HG02763 (cell line): Measurements from ENCODE around the gene BACH2.

Experiments used
- ATAC-seq: cut with Tn5 transposase; IDR thresholded peaks from one replicate; pipeline ENCODE4 v1.9.1; 2021; ENCODE audit warnings: mild to moderate bottlenecking, moderate library complexity; ENCODE audit not compliant: unreplicated experiment

The BACH2 gene

DNA sequence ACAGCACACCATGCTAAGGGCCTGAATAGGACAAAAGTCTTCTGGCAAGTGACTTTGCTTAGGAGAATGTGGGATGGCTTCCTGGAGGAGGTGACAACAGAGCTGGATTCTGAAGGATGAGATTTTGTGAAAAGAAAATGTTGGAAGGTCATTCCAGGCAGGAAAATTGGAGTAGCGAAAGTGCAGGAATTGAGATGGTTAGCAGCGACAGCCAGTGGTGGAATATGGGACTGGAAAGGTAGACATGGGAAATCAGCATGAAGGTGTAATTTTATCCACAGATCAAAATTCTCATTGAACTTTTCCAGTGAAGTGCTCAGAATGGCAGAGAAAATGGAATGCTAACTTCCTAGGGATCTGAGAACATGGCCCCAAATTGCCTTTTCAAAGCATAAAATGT lies 5.7 kb upstream of the BACH2 start:
- no peak for ATAC-seq

DNA sequence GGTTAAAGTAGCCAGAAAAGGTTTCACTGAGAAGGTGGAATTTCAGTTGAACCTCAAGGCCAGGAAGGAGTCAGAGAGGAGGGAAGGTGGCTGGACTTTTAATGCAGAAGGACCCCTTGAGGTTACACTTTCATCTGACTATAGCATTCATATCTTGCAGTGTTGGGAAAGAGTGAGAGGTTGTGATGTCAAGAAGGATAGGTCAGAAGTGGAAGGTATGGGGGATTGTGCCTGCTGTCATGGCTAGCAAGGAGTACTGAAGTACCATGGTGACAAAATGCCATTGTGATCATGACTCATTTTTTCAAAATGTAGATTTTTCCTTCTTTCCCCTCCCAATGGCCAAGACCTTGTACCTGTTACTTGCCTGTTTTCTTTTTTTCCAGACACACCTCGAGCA lies 5.2 kb upstream of the BACH2 start:
- ATAC-seq: no peak

DNA sequence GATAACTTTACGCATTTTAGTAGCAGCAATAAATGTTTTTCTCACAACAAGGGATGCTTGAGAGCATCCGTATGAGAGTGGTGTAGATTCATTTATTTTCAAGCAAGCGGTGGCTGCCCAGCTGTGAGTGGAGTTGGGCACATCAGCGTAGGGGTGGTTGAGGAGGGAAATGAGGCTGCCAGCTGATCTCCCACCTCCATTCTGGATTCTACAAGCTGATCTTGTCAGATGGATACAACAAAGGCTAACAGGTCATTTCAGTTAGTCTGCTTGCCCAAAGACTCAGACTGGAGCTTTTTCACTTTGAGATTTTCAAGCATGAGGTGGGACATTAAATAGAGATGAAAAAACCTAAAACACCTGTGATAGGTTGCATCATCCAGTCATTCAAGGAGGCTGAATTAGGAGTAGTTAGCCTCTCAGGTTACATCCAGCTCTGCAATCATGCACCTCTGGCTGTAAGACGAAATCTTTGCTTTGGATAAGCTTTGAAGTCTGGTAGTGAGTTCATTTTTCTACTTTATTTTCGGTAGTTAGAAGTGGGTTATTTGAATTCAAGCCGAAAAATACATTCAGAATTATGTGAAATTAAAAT lies 1.9 kb upstream of the BACH2 start:
- ATAC-seq: no peak

DNA sequence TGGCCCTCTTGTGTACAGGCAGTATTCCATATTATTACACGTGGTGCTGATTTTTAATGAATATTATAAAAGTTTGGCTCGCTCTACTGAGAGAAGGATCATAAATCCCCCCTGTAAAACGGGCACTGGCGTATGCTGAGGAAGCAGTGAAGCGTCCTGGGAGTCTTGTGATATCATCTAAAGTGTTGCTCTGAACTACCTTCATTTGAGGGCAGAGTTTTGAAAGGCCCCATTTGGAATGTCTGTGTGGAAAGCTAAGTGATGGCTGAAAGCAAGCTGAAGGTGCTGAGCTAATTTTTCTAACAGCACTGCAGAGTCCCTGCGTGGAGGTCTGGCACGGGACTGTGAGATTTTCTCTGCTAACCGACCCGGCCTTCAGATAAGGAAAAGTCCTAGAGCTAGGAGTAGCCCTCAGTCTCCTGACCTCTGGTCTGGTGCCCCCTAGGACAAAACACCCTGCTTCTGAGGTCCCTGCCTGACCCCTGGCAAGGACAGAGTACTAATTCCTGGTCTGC lies 1.3 kb upstream of the BACH2 start:
- no peak for ATAC-seq

DNA sequence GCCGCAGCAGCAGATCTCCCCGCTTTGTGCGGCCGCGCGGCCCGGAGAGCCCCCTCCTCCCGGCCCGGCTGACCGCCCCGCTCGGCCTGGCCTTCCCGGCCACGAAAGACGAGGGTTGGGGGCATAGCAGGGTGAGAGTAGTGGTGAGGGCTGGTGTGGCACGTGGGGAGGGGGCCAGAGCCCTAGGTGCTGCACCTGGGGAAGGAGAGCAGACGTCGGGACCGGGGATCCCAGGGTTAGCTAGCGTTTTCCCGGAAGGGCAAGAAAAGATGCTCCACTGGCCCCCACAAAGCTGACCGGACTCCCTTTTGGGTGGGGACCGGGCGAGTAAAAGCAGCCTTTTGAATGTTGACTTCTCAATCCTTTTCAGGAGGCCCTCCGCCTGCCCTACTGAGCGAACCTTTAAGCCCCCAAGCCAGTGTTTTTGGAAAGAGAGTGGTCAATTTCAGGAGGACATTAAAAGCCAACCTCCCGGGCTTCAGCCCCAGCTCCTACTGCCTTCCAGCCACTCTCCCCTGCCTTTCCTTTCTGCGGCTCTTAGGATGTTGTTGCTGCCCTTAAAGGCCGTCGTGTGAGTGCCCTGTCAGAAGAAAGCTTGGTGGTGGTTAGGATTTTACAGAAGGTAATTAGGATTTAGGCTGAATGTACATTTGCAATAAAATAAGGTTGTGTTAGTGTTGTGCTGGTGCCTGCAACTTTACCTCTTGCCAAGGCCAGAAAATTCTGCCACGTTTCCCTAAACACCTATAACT lies 648 bp upstream of the BACH2 start:
- no peak for ATAC-seq

DNA sequence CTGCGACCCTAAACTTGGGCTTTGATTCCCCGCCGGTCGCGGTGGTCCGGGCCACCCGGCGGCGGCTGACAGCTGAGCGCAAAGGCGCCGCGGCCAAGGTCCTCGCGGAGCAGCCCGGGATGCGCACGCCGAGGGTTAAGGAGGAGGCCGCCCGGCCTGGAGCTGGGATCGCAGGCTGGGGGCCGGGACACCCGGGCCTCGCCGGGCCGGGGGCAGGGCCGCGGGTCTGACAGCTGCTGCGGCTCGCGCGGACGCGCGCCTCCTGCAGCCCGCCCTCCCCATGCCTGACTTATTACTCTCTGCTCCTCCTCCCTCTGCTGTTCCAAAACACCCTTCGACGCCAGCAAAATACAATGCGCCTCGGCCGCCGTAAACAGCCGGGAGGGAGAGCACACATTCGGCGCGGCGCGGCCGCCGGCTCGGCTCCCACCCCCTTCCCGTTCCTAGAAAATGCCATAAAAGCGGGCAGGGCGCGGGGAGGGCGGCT lies 746 bp downstream of the BACH2 start:
- ATAC-seq: no peak

DNA sequence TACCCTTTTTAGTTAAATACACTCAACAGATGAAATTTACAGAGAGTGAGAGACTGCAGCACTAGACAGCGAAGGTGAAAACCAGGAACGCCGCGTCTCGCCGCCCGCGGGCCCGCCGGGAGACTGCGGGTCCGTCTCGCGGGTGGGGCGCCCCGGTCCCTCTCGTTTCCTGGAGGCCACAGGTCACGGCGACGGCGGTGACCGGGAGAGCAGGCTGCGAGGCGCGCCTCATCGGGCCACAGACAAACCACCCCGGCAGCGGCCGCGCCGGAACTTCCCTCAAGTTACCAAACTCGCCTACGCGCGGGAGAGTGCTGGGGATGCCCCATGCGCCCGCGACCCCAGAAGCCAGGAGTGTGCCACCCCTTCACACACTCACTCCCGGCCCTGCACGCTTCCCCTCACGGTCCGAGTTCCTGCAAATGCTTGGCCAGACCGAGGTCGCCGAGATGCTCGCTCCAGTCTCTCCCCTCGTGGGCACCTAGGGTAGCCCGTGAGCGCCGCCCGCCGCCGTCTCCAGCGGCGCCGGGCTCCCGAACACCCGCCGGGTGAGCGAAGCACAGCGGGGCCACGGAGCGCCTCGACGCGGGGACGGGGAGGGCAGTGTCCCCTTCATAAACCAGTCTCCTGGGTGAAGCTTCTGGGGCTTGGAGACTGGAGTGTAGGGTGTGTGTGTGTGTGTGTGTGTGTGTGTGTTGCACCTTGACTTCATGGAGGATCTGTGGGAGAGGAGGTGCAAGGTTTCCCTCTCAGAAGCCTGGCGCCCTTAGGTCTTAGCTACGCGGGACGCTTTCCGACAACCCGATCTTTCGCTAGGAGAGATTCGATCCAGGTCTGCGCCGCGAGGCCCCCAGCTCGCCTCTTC lies 1.4 kb downstream of the BACH2 start:
- peak; percentile 39 for ATAC-seq

DNA sequence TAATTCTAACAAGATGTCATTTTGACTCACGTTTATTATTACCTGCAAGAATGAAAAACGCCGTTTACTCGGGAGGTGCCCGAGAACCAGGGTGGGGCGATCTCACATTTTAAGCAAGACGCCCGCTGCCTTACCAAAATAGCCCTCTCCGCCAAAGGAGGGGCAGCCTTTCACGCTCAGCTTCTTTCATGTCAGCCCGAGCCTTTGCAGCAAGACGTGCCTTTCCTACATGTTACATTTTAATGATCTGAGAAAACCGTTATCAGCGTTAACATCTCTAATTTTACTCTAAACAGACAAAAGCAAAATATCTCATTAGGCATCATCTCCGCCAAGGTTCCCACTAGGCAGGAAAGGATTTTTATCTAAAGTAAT lies 2.0 kb downstream of the BACH2 start:
- peak; percentile 9 for ATAC-seq

DNA sequence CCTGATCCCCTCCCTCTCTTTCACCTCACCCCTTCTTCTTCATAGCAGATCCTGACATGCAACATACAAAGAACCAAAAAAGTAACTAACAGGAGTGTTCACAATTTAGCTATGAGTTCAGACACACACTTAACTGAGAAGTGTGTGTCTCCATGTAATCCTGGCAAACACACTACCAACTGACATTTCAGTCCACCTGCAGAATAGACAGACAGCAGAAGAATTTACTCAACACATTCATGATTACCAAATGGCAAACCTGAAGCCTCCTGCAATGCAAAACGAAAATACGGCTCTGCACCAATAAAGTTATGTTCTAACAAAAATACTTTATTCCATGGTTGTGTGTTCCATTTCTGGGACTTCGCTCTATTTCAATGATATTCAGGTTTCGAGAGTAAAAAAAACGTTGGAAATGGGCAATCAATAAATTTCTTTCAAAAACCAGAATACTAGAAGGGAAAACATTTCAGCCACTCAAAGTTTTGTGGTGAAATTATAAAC lies 2.6 kb downstream of the BACH2 start:
- no peak for ATAC-seq

DNA sequence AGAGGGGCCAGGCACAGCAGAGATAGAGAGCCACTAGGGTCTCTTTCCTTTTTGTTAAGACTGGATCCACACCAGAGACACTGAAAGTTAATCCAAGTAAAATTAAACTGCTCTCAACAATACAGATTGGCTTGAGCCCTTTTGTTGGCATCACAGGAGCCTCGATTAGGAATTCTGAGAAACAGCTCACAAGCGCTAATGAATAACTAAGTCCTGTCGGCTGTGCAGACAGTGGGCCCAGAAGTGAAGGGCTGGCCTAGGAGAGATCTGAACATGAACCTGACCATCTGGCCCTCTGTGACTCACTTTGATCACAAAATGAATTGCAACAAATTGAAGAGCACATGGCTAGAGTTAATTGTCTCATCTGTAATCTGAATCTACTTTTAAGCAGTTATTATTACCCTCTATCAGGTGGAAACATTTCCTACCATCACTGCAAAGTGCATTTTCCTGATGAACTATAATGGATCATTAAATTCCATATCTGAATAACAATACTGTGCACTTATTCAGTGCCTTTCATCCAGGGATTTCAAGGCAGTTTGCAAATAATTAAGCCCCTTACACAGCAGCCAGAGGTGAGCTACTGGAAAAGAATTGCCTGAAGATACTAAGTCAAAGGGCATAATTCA lies 3.2 kb downstream of the BACH2 start:
- ATAC-seq: no peak

DNA sequence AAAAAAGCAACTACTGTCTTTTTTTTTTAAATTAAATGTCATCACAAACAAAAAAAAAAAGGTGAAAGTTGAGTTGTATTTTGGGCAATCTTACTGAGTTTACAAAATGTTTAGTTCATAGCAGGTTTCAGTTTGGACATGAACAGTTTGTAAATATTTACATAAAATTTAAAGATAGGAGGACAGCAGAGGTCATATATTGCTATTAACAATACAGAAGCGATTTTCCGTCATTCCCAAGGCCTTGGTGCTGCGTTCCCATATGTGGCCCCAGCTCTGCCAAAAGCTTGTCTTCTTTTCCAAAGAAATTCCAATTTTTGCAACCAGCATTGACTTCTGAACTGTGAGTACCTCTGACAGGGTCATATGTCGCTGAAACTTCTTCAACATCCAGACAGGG lies 5.1 kb downstream of the BACH2 start:
- ATAC-seq: no peak

DNA sequence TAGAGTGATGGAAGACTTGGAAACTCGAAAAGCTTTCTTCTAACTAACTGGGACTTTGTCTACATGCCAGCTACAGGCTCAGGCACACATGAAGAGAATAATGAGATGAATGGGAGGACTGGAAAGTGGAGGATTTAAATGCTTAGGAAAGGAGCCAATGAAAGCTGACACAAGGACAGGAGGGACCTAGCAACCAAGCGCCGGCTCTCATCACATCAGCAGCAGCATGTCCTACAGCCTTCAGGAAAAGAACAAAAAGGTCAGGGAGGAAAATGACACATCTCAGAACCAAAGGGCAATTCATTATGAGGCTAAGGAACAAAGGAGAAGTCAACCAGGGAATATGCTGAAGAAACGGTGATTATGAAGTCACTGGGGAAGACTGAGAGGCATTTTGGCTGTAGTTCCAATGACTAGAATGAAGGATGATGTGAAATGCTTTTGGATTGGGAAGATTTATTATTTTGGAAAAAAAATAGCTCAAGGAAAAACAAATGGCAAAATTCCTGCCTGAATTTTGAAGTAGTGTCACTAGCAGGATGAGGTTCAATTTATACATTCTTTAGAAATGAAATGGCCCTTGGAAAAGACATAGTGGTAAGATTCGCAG lies 5.7 kb downstream of the BACH2 start:
- ATAC-seq: no peak

DNA sequence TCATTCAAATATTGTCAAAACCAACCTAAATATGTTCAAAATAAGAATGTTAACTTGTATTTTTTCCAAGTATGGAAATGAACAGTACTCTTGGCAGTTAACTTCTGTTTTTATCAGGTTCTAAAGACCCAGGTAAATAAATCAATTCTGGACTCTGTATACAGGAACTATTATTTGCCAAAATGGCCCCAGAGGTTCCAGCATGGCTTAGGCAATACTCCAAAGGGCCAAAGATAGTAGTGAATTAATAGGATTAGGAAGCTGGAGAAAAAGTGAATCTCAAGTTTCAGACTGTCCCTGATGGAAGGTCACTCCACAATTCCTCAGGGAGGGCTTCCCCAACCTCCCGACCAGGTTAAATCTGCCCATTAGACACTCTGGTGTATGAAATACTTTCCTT lies 6.7 kb downstream of the BACH2 start:
- no peak for ATAC-seq

DNA sequence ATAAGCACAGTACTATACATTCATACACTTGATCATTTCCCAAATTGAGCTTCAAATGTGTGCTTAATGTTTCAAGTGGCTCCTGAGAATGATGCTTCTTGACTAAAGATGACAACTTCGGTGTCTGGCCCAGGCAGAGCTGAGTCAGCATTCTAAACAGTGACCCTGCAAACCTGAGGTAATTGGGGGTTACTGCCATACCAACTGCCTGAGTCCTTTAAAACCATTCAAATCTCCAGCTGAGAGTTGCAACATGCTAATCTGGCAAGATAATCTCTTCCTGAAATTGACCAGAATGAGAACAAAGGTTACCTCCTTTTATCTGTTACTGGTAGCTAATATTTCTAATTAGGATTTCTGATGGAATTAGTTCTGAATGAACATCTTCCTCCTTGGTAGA lies 8.2 kb downstream of the BACH2 start:
- no peak for ATAC-seq

DNA sequence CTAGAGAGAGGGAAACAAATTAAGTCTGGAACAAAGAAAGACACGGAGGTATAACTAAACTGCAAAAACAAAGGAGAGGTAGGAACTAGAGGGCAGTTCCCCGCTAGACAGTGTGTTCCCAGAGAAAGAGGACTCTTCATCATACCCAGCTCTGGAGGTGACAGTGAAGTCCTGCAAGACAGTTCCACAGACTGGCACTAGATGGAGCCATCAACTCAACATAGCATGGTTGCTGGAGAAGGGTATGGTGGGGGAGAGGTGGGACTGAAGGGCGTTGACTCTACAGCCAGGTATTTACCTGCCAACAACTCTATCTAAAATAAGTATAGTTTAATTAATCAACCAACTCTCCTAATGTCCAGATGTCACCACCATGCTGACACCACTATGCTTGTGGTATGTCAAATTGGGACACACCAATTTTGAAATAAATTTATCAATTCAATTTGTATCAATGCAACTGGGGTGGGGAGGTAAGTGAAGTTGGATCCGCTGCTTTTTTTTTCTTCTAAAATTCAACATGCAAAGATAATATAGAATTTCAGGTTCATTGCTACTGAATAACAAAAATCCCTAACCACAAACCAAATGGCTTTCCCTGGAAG lies 9.7 kb downstream of the BACH2 start:
- no peak for ATAC-seq

DNA sequence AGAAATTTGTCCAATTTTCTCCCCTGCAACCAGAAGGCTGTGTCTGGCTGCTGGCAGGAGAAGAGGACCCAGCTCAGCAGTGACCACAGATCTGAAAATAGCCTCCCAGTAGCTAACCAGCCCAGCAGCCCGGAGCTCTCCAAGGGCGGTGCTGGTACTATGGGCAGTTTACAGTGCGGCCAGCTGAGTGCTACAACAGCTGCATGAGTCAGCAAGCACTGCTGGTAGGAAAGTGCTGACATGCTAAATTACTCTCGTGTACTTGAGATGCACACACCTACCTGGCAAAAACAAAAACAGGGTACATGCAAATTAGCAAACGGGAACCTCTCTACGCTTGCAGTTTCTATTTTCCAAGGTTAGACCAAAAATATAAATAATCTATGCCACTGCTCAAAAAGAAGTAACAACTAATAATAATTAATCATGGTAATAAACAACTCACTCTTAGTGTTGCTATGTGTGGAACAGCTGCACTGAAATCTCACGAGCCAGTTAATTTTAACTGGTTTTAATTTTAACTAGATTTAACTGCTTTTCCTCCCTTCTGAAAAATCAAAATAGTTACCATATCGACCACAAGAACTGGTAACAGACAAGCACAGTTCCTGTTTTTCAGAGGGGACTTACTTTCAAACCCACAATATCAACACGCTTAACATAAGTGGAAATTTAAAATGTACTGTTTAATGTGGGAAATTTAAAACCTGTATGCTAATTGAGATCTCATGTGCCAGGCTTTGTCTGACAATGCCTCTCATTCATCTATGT lies 10.8 kb downstream of the BACH2 start:
- peak; percentile 63 for ATAC-seq

DNA sequence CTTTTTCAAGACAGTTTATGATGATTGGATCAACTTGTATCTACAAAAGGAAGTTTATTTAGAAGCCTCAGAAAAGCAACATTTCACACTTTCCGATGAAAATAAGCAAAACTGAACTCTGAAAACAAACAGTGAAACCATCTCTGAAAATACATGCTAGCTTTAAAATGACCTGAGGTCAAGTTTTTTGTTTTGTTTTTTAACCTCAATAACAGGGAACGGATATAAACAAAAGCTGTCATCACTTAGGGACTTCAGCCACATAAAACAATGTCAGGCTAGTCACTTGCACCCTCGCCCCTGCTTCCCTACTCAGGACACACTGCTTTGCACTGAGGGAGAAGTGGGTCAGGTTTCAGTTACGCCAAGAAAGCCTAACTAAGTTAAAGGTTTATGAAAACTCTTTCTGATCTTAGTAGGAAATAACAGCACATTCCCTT lies 11.6 kb downstream of the BACH2 start:
- ATAC-seq: peak; percentile 29

DNA sequence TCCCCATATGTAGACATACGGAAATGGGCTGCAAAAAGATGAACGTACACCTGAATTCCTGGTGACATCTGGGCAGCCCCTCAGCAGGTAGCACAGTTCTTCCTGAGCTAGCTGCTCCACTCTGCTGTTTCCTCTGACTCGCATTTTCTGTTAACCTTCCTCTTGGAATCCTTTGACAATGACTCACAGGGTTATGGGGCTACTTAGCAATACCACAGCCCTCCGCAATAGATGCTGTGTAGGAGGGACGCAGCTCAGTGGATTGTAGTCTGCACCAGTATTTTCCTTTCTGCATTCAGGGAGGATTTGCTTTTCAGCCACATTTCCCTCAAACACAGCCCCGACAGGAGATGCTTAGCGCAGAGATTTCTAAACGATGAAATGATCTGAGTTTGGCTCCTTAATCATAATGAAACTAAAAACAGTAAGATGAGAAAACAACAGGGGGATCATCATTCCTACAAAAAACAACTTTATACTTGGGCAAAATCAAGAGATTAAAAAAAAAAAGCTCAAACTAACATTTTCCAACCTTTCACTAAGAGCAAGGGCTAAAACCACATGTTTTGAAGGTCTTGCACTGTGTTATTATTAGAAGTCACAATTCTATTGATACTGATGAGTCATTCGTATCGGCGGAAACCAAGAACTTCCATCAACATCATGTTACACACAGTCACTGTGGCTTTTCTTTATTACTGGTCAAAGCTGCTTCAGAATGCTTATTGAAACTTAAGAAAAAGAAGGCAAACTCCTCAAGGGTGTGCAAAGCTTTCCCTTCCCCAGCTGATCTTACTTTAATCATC lies 12.2 kb downstream of the BACH2 start:
- peak; percentile 76 for ATAC-seq
